Fibroblast of lung (primary cell): ENCODE results near the gene ERBB4.

Experiments used
- CTCF ChIP-seq, 2 donors: IDR thresholded peaks in 1 of 2; conservative IDR thresholded peaks in 1 of 2; 1 replicate in 1 of 2; 2 replicates in 1 of 2; pipeline ENCODE4 v1.5.1; 2011 to 2012; ENCODE audit warnings: low read length in 2 of 2, control low read depth in 1 of 2, inconsistent platforms in 1 of 2, low read depth in 1 of 2, mild to moderate bottlenecking in 1 of 2
- EZH2 ChIP-seq: IDR thresholded peaks from 2 replicates; pipeline ENCODE4 v1.5.1; 2012; ENCODE audit warnings: low read length, control low read depth, mild to moderate bottlenecking; ENCODE audit errors: missing control alignments

GRCh38 chr2:212337486-212338343 is 200.9 kb downstream of the ERBB4 start:
- TF ChIP-seq CTCF (conservative IDR thresholded peaks at IDR 0.05 in 1 of 2, IDR thresholded peaks at IDR 0.05 in 1 of 2; ENCODE audit: low read depth in 1 of 2, low read length in 2 of 2) (no peak), EZH2 (no peak)
